Neural crest cell (in vitro differentiated cells): ENCODE data around the gene TMEM132A. TPM values are rescaled to one million over a fixed set of nuclear protein-coding genes. Genes with fewer than 3 reads are reported as not detected.

Experiments
- DNase-seq: peaks from one replicate; pipeline ENCODE4 v3.0.0; 2021; ENCODE audit warnings: low read depth, mixed read lengths, low spot score
- H3K27ac Mint-ChIP-seq: one replicate; pipeline ENCODE4 v1.8.0; 2021; ENCODE audit warnings: mild to moderate bottlenecking, mixed read lengths; ENCODE audit not compliant: unreplicated experiment
- H3K27me3 Mint-ChIP-seq: 2 replicates; pipeline ENCODE4 v1.8.0; 2021; ENCODE audit warnings: low read depth, mild to moderate bottlenecking, mixed read lengths
- H3K36me3 Mint-ChIP-seq: 2 replicates; pipeline ENCODE4 v1.8.0; 2021; ENCODE audit warnings: low read depth, mild to moderate bottlenecking, mixed read lengths
- H3K4me1 Mint-ChIP-seq: 2 replicates; pipeline ENCODE4 v1.8.0; 2021; ENCODE audit warnings: mixed read lengths
- H3K4me3 Mint-ChIP-seq: one replicate; pipeline ENCODE4 v1.8.0; 2021; ENCODE audit warnings: mild to moderate bottlenecking, mixed read lengths
- H3K9me3 Mint-ChIP-seq: 2 replicates; pipeline ENCODE4 v1.8.0; 2021; ENCODE audit warnings: mixed read lengths
- total RNA-seq: library from RNA; stranded (reverse); gene quantifications from 2 replicates; pipeline ENCODE4 v1.2.1, GENCODE V29; 2021
- TF ChIP-seq, protein P1 (sequence below): fragments of 200-600 bp; sonication (generic); conservative IDR thresholded peaks from 2 replicates; pipeline ENCODE4 v1.5.0; 2021; ENCODE audit warnings: antibody characterized with exemption, mild to moderate bottlenecking

TMEM132A gene
- total RNA-seq, 1 donor from 2014 or later, result 216 TPM

DNA sequence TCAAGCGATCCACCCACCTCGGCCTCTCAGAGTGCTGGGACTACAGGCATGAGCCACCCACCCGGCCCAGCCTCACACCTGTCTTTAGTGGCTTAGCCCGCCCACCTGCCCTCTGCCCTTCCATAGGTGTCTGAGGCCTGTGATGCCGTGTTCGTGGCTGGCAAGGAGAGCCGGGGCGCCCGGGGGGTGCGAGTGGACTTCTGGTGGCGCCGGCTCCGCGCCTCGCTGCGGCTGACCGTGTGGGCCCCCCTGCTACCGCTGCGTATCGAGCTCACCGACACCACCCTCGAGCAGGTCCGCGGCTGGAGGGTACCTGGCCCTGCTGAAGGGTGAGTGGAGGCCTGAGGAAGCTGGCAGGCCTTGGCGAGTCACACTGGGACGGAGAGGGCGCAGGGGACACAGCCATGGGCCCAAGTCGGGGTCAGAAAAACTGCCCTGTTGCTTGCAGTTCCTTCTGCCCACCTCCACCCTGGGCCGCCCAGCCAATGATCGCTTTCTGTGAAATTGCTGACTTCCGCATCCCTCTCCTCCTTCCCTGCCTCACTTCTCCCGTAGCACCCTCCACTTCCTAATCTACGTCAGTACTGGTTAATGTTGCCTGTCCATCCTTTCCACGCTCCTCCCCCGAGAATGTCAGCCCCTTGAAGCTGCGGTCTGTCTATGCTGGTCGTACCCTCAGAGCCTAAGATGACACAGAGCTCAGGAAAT is 9.3 kb downstream of the TMEM132A start:
- DNase-seq, result no peak
- H3K4me1 Mint-ChIP-seq, result peaks cover 6% of the 10 kb centered on the region
- H3K27me3 Mint-ChIP-seq, result no peaks in the 10 kb centered on the region
- no peak overlapping the region for H3K4me3 Mint-ChIP-seq
- peaks cover 5% of the 10 kb centered on the region for H3K36me3 Mint-ChIP-seq
- TF ChIP-seq, protein P1, sequence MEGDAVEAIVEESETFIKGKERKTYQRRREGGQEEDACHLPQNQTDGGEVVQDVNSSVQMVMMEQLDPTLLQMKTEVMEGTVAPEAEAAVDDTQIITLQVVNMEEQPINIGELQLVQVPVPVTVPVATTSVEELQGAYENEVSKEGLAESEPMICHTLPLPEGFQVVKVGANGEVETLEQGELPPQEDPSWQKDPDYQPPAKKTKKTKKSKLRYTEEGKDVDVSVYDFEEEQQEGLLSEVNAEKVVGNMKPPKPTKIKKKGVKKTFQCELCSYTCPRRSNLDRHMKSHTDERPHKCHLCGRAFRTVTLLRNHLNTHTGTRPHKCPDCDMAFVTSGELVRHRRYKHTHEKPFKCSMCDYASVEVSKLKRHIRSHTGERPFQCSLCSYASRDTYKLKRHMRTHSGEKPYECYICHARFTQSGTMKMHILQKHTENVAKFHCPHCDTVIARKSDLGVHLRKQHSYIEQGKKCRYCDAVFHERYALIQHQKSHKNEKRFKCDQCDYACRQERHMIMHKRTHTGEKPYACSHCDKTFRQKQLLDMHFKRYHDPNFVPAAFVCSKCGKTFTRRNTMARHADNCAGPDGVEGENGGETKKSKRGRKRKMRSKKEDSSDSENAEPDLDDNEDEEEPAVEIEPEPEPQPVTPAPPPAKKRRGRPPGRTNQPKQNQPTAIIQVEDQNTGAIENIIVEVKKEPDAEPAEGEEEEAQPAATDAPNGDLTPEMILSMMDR, result no peak
- no peaks in the 10 kb centered on the region for H3K9me3 Mint-ChIP-seq
- no peak overlapping the region for H3K27ac Mint-ChIP-seq

DNA sequence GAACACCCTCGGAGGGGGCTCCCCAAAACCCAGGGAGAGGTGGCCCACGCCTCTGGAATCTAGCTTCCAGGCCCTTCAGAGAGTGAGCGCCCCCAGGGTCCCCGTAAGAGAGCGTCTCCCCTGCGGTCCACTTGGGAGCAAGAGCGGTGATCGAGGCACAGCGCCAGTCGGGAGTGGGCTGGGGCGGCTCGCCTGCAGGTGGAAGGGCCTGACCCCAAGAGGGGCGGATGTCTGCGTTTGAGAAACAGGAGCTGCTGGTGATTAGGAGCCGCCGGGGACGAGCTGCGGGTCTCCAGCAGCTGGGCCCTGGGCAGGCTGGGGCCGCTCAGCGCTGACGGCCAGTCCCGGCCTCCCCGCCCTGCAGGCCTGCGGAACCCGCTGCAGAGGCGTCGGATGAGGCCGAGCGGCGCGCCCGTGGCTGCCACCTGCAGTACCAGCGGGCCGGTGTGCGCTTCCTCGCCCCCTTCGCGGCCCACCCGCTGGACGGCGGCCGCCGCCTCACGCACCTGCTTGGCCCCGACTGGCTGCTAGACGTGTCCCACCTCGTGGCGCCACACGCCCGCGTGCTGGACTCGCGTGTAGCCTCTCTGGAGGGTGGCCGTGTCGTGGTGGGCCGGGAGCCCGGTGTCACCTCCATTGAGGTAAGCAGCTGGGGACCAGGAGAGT is 10.0 kb downstream of the TMEM132A start:
- TF ChIP-seq, protein P1, result no peak
- Mint-ChIP-seq H3K27me3 (no peaks in the 10 kb centered on the region), H3K4me1 (peaks cover 11% of the 10 kb centered on the region), H3K9me3 (no peaks in the 10 kb centered on the region), H3K27ac (no peak overlapping the region), H3K4me3 (no peak overlapping the region), H3K36me3 (peaks cover 5% of the 10 kb centered on the region)
- DNase-seq, result no peak

DNA sequence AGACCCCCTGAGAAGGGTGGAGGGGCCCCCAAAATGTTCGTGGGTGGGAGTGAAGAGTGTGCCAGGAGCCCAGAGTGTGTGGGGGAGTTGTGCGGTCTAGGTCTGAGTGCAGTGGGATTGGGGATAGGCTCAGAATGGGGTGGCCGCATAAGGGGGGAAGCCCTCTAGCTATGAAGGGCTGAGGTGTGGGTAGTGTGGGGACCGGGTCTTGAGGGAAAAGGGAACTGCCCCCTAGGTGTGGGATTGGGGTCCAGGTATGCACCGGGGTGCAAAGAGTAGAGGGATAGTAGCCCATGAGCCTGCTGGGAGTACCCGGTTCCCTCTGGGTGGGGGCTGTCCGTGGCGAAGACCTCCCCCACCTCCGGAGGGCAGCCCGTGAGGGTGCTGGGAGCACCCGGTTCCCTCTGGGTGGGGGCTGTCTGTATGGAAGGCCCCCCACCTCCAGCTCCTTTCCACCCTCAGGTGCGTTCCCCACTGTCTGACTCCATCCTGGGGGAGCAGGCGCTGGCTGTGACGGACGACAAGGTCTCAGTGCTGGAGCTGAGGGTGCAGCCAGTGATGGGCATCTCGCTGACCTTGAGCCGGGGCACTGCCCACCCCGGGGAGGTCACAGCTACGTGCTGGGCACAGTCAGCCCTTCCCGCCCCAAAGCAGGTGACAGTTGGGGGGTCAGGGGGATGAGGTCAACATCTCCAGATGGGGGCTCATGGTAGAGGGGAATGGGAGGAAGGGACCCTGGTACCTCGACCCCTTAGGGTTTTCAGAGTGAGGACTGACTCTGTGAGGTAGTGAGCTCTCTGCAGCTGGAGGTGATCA is 10.7 kb downstream of the TMEM132A start:
- Mint-ChIP-seq H3K36me3 (peaks cover 2% of the 10 kb centered on the region), H3K27me3 (no peaks in the 10 kb centered on the region), H3K27ac (no peak overlapping the region), H3K4me3 (peak overlapping the region; percentile 41), H3K9me3 (no peaks in the 10 kb centered on the region), H3K4me1 (peaks cover 11% of the 10 kb centered on the region)
- TF ChIP-seq, protein P1, result no peak
- no peak for DNase-seq

DNA sequence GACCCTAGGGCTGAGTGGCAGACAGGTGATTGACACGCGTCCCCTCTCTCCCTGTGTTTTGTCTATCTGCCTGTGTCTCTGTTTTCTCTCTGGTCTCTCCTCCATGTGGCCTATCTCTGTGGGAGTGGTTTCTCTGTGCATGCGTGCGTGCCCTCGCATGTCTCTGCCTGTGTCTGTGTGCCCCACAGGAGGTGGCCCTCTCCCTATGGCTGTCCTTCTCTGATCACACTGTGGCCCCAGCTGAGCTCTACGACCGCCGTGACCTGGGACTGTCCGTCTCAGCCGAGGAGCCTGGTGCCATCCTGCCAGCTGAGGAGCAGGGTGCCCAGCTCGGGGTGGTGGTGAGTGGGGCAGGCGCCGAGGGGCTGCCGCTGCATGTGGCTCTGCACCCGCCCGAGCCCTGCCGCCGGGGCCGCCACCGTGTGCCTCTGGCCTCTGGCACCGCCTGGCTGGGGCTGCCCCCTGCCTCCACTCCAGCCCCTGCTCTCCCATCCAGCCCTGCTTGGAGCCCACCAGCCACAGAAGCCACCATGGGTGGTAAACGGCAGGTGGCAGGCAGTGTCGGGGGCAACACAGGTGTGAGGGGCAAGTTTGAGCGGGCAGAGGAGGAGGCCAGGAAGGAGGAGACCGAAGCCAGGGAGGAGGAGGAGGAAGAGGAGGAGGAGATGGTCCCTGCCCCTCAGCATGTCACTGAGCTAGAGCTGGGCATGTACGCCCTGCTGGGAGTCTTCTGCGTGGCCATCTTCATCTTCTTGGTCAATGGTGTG is 11.6 kb downstream of the TMEM132A start:
- H3K27ac Mint-ChIP-seq, result no peak overlapping the region
- no peaks in the 10 kb centered on the region for H3K9me3 Mint-ChIP-seq
- peak overlapping the region; percentile 41 for H3K4me3 Mint-ChIP-seq
- TF ChIP-seq, protein P1, result no peak
- H3K27me3 Mint-ChIP-seq, result no peaks in the 10 kb centered on the region
- DNase-seq, result no peak
- peaks cover under 1% of the 10 kb centered on the region for H3K36me3 Mint-ChIP-seq
- peaks cover 11% of the 10 kb centered on the region for H3K4me1 Mint-ChIP-seq
